K562 (cell line): ENCODE results near the gene OSBPL1A. TPM values are rescaled to one million over a fixed set of nuclear protein-coding genes. Genes with fewer than 3 reads are reported as not detected.

Source experiments
- ATAC-seq: fragments of 200-7000 bp; cut with Tn5 transposase; 3 replicates; pipeline ENCODE4 v1.9.1; 2020; ENCODE audit warnings: moderate library complexity
- BruUV-seq: library from RNA; stranded (reverse); fragments of 400-500 nt; replicated peaks from 2 replicates; lab custom pipeline; 2021; lab: Mats Ljungman, UMichigan
- CTCF ChIA-PET: fragments of 300-600 bp; formaldehyde crosslinking; extraction: SDS; loops from one replicate; lab custom pipeline; 2021; ENCODE audit warnings: low intra/inter-chr PET ratio; lab: Yijun Ruan, JAX
- POLR2A ChIA-PET: fragments of 300-600, 350-650 bp; sonication (Branson Sonifier 250); formaldehyde crosslinking; extraction: SDS; loops from one replicate; lab custom pipeline; 2021; ENCODE audit warnings: antibody characterized with exemption, inconsistent platforms; lab: Yijun Ruan, JAX
- DNase-seq, 4 experiments: peaks; one replicate each; pipeline versions ENCODE4 v3.0.0 to v3.0.0-alpha.2; 2011 to 2018; ENCODE audit warnings: low spot score in 3 of 4, mixed read lengths in 3 of 4; ENCODE audit errors: extremely low read depth in 1 of 4
- FAIRE-seq: peaks from 2 replicates; lab custom pipeline; 2011; peaks lifted over from hg19 to GRCh38; lab: Jason Lieb, UNC
- H2AFZ ChIP-seq: 2 replicates; pipeline ENCODE4 v1.6.0; 2011; ENCODE audit warnings: low read depth, low read length, control low read depth, inconsistent platforms
- H3K27ac ChIP-seq: fragments of 200-600 bp; 3 replicates; pipeline ENCODE4 v1.8.0; 2011; ENCODE audit warnings: low read depth, mild to moderate bottlenecking, control low read depth, inconsistent platforms, low read length, moderate library complexity, mixed read lengths; ENCODE audit errors: extremely low read depth
- H3K27me3 ChIP-seq, 2 experiments: fragments of 300-600 bp in 1 of 2; 2 replicates in 1 of 2; 3 replicates in 1 of 2; pipeline versions ENCODE4 v1.6.0 to v1.8.0; 2011; ENCODE audit warnings: inconsistent platforms in 2 of 2, low read length in 2 of 2, mild to moderate bottlenecking in 1 of 2, mixed read lengths in 1 of 2, moderate library complexity in 1 of 2; ENCODE audit not compliant: control insufficient read depth in 2 of 2, insufficient read depth in 2 of 2
- H3K36me3 ChIP-seq: fragments of 300-600 bp; 3 replicates; pipeline ENCODE4 v1.8.0; 2011; ENCODE audit warnings: mild to moderate bottlenecking, low read length, inconsistent platforms; ENCODE audit not compliant: control insufficient read depth, insufficient read depth
- H3K4me1 ChIP-seq, 2 experiments: fragments of 200-600 bp in 1 of 2; replicated peaks in 1 of 2; 2 replicates in 1 of 2; 3 replicates in 1 of 2; pipeline versions ENCODE4 v1.5.1 to v1.8.0; 2011; ENCODE audit warnings: inconsistent platforms in 2 of 2, low read length in 2 of 2, mild to moderate bottlenecking in 1 of 2, mixed read lengths in 1 of 2, moderate library complexity in 1 of 2; ENCODE audit not compliant: control insufficient read depth in 2 of 2, insufficient read depth in 2 of 2
- H3K4me2 ChIP-seq: 2 replicates; pipeline ENCODE4 v1.6.1; 2011; ENCODE audit warnings: low read length, control low read depth, inconsistent platforms, mixed read lengths; ENCODE audit not compliant: insufficient read depth
- H3K4me3 ChIP-seq: fragments of 200-600 bp; sonication (generic), shearing (Covaris generic); 2 replicates; pipeline ENCODE4 v1.5.1; 2016; ENCODE audit warnings: control low read depth, inconsistent platforms
- H3K79me2 ChIP-seq: fragments of 200-600 bp; 3 replicates; pipeline ENCODE4 v1.8.0; 2011; ENCODE audit warnings: low read length, inconsistent platforms; ENCODE audit not compliant: control insufficient read depth, insufficient read depth
- H3K9ac ChIP-seq, 2 experiments: 2 replicates each; pipeline versions ENCODE4 v1.6.0 to v1.6.1; 2011; ENCODE audit warnings: low read depth in 2 of 2, low read length in 2 of 2, control low read depth in 1 of 2, inconsistent platforms in 1 of 2, mild to moderate bottlenecking in 1 of 2, mixed read lengths in 1 of 2; ENCODE audit not compliant: insufficient read depth in 1 of 2
- H3K9me1 ChIP-seq: one replicate; pipeline ENCODE4 v1.6.0; 2011; ENCODE audit warnings: inconsistent platforms, mild to moderate bottlenecking, low read length, moderate library complexity; ENCODE audit not compliant: control insufficient read depth, insufficient read depth
- H3K9me3 ChIP-seq: replicated peaks from 2 replicates; pipeline ENCODE4 v1.5.1; 2011; ENCODE audit warnings: low read depth, low read length, inconsistent platforms; ENCODE audit not compliant: control insufficient read depth, insufficient read depth
- H4K20me1 ChIP-seq: replicated peaks from 2 replicates; pipeline ENCODE4 v1.6.1; 2011; ENCODE audit warnings: low read length, inconsistent platforms, mixed read lengths; ENCODE audit not compliant: control insufficient read depth, insufficient read depth
- ARID1B ChIP-seq: fragments of 450-650 bp; IDR thresholded peaks from 2 replicates; pipeline ENCODE4 v1.6.1; 2016; ENCODE audit warnings: antibody characterized with exemption, mild to moderate bottlenecking, inconsistent platforms
- CHD2 ChIP-seq: IDR thresholded peaks from 2 replicates; pipeline ENCODE4 v1.6.1; 2011; ENCODE audit warnings: low read depth, low read length
- E2F1 ChIP-seq: sonication (generic); formaldehyde crosslinking; IDR thresholded peaks from 2 replicates; pipeline ENCODE4 v1.8.1; 2023; ENCODE audit warnings: mild to moderate bottlenecking, missing genetic modification reagents, moderate library complexity
- MAFF ChIP-seq: IDR thresholded peaks from 2 replicates; pipeline ENCODE4 v1.6.1; 2012; ENCODE audit warnings: low read length, improper control_type of control experiment
- MXI1 ChIP-seq: IDR thresholded peaks from 2 replicates; pipeline ENCODE4 v1.6.1; 2011; ENCODE audit warnings: low read depth, mild to moderate bottlenecking, improper control_type of control experiment, low read length
- TAL1 ChIP-seq: fragments of 450-650 bp; IDR thresholded peaks from 2 replicates; pipeline ENCODE4 v1.6.1; 2016; ENCODE audit warnings: mild to moderate bottlenecking
- ZNF584 ChIP-seq: fragments of 200-800 bp; sonication (Bioruptor generic); IDR thresholded peaks from 2 replicates; pipeline ENCODE4 v1.6.1; 2016; ENCODE audit warnings: low read depth, mild to moderate bottlenecking, missing genetic modification characterization, missing compliant biosample characterization
- ZNF76 ChIP-seq: fragments of 250-450 bp; sonication (Bioruptor Pico); IDR thresholded peaks from 2 replicates; pipeline ENCODE4 v1.4.0; 2020; ENCODE audit warnings: mild to moderate bottlenecking, moderate library complexity, borderline replicate concordance
- WGBS: fragments of 100-300 bp; shearing (Covaris generic); methylation state at CpG from one replicate; pipeline ENCODE4 v1.1.6; 2016; ENCODE audit warnings: low coverage, mixed read lengths; ENCODE audit not compliant: insufficient coverage; ENCODE audit errors: missing lambda C conversion rate; 5-methylcytosine and 5-hydroxymethylcytosine counted together
- in situ Hi-C: fragments of 300-500 bp; cut with MboI; formaldehyde crosslinking; loops from 4 replicates; pipeline ENCODE4 v1.15.0; 2018; ENCODE audit warnings: inconsistent platforms, mixed read lengths
- intact Hi-C: fragments of 100-400 bp; cut with micrococcal nuclease; formaldehyde crosslinking; loops from 2 replicates; pipeline ENCODE4 v1.14.2; 2022
- polyA plus RNA-seq, 8 experiments: library from polyadenylated mRNA; depleted of rRNA in 4 of 8; stranded (reverse) in 5 of 8; unstranded in 3 of 8; fragments of >200 nt; fragmentation: Nextera tagmentation in 2 of 8; fragmentation: Illumina TruSeq in 1 of 8; extraction: Ambion mirVana in 2 of 8; extraction: Trizol in 1 of 8; gene quantifications; 2 replicates each; pipeline versions ENCODE4 v1.2.1 to v1.2.3, GENCODE V29; 2011 to 2014; ENCODE audit warnings: inconsistent platforms in 1 of 8, missing spikeins in 1 of 8
- total RNA-seq, 7 experiments: library from RNA; depleted of rRNA in 6 of 7; stranded (reverse); fragments of >200 nt in 6 of 7; fragmentation: Illumina TruSeq in 2 of 7; extraction: Trizol in 2 of 7; gene quantifications; 2 replicates each; pipeline versions ENCODE4 v1.2.1 to v1.2.3, GENCODE V29; 2011 to 2021; ENCODE audit warnings: low replicate concordance in 1 of 7
- TF ChIP-seq, protein P1 (sequence below): IDR thresholded peaks from 2 replicates; pipeline ENCODE4 v1.6.1; 2011; ENCODE audit warnings: borderline replicate concordance, low read depth, mild to moderate bottlenecking, moderate library complexity, low read length; ENCODE audit not compliant: insufficient read depth, poor library complexity, severe bottlenecking

OSBPL1A gene
- total and polyA plus RNA-seq, 9 of the 15 experiments (the other 6 are each of a cell fraction or from before 2014, with no cell fraction given): 0.40 to 0.49 TPM; not detected in 7

- CTCF ChIA-PET: no interaction called here
- Histone ChIP-seq H3K79me2 (no peaks in the 10 kb centered on the region), H3K9me3 (no peaks in the 10 kb centered on the region), H3K4me3 (no peak overlapping the region), H3K9ac (no peak overlapping the region), H3K9me1 (no peaks in the 10 kb centered on the region), H3K4me2 (no peak overlapping the region), H3K27me3 (peaks cover 0 to under 1% of the 10 kb centered on the region in 2 experiments; a peak in 1 of 5 replicates), H3K36me3 (no peaks in the 10 kb centered on the region), H3K27ac (no peak overlapping the region), H4K20me1 (no peaks in the 10 kb centered on the region), H2AFZ (no peak overlapping the region), H3K4me1 (no peaks in the 10 kb centered on the region)
- intact Hi-C loops: no loop called here
- ATAC-seq (no peak), DNase-seq (no peak), FAIRE-seq (no peak)
- in situ Hi-C loops: no loop called here
- TF ChIP-seq MXI1 (no peak), ZNF584 (CRISPR knock-in tag) (no peak), CHD2 (no peak), E2F1 (no peak)
- 0% methylated on average over 6 of the region's 6 CpGs for WGBS
- POLR2A ChIA-PET: no interaction called here
- no TSS peak for BruUV-seq
These were observed 147.9 kb downstream of the OSBPL1A start for GRCh38 chr18:24249716-24250115.

GRCh38 chr18:24248359-24248758, 149.3 kb downstream of the OSBPL1A start:
- no peaks in the 10 kb centered on the region for H3K9me1 ChIP-seq
- ATAC-seq (no peak), FAIRE-seq (no peak), DNase-seq (no peak)
- ChIA-PET CTCF (no interaction called here), POLR2A (no interaction called here)
- BruUV-seq: no TSS peak
- no peak overlapping the region for H3K4me2 ChIP-seq
- intact Hi-C loops: no loop called here
- H3K36me3 ChIP-seq: no peaks in the 10 kb centered on the region
- H3K79me2 ChIP-seq: no peaks in the 10 kb centered on the region
- WGBS: 0% methylated on average over 2 of the region's 2 CpGs
- H3K9me3 ChIP-seq: no peaks in the 10 kb centered on the region
- H3K27me3 ChIP-seq: peaks cover 0 to 5% of the 10 kb centered on the region in 2 experiments; a peak in 1 of 5 replicates
- in situ Hi-C loops: no loop called here
- no peak overlapping the region for H2AFZ ChIP-seq
- H3K4me1 ChIP-seq: no peaks in the 10 kb centered on the region
- no peak overlapping the region for H3K9ac ChIP-seq
- H3K4me3 ChIP-seq: no peak overlapping the region
- no peak overlapping the region for H3K27ac ChIP-seq
- H4K20me1 ChIP-seq: no peaks in the 10 kb centered on the region
- TF ChIP-seq ZNF76 (CRISPR knock-in tag) (no peak), ARID1B (peak; percentile 24; the same call in 1 of the 2 replicates), TAL1 (peak; percentile 52), MAFF (no peak)
- TF ChIP-seq, protein P1, sequence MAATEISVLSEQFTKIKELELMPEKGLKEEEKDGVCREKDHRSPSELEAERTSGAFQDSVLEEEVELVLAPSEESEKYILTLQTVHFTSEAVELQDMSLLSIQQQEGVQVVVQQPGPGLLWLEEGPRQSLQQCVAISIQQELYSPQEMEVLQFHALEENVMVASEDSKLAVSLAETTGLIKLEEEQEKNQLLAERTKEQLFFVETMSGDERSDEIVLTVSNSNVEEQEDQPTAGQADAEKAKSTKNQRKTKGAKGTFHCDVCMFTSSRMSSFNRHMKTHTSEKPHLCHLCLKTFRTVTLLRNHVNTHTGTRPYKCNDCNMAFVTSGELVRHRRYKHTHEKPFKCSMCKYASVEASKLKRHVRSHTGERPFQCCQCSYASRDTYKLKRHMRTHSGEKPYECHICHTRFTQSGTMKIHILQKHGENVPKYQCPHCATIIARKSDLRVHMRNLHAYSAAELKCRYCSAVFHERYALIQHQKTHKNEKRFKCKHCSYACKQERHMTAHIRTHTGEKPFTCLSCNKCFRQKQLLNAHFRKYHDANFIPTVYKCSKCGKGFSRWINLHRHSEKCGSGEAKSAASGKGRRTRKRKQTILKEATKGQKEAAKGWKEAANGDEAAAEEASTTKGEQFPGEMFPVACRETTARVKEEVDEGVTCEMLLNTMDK: no peak
